Breast epithelium (tissue), 4 donors: Measurements from ENCODE around the gene ARHGEF10L. TPM values are rescaled to one million over a fixed set of nuclear protein-coding genes. Genes with fewer than 3 reads are reported as not detected.

Experiments
- DNase-seq, 2 donors: peaks; one replicate each; pipeline ENCODE4 v3.0.0-alpha.2; 2019; ENCODE audit warnings: low spot score in 2 of 2
- H3K27ac ChIP-seq, 2 donors: fragments of 200-600 bp; sonication (generic) in 1 of 2; one replicate each; pipeline ENCODE4 v1.5.1; 2016 to 2019; ENCODE audit warnings: mild to moderate bottlenecking in 1 of 2
- H3K27me3 ChIP-seq, 2 donors: fragments of 200-600 bp; sonication (generic) in 1 of 2; one replicate each; pipeline versions ENCODE4 v1.5.1 to v1.6.0; 2017 to 2019; ENCODE audit warnings: control low read depth in 1 of 2, mild to moderate bottlenecking in 1 of 2
- H3K36me3 ChIP-seq: fragments of 200-600 bp; one replicate; pipeline ENCODE4 v1.5.1; 2019
- H3K4me1 ChIP-seq, 2 donors: fragments of 200-600 bp; sonication (generic); one replicate each; pipeline ENCODE4 v1.5.1; 2016 to 2019; ENCODE audit warnings: control low read depth in 1 of 2
- H3K4me3 ChIP-seq, 3 donors: fragments of 200-600 bp; sonication (generic); 1 replicate in 2 of 3; 2 replicates in 1 of 3; pipeline ENCODE4 v1.5.1; 2016 to 2019; ENCODE audit warnings: mild to moderate bottlenecking in 3 of 3, moderate library complexity in 2 of 3
- H3K9me3 ChIP-seq, 2 donors: fragments of 200-600 bp; sonication (generic) in 1 of 2; one replicate each; pipeline ENCODE4 v1.5.1; 2016 to 2019; ENCODE audit warnings: control low read depth in 1 of 2
- CTCF ChIP-seq, 3 donors: fragments of 450-650 bp; IDR thresholded peaks; one replicate each; pipeline ENCODE4 v1.5.1; 2016 to 2017; ENCODE audit warnings: antibody characterized with exemption in 3 of 3, mild to moderate bottlenecking in 3 of 3, moderate library complexity in 3 of 3
- POLR2A ChIP-seq: fragments of 450-650 bp; IDR thresholded peaks from one replicate; pipeline ENCODE4 v1.6.1; 2016; ENCODE audit warnings: antibody characterized with exemption, mild to moderate bottlenecking, moderate library complexity
- POLR2AphosphoS5 ChIP-seq, 3 donors: sonication (generic); formaldehyde crosslinking; IDR thresholded peaks; one replicate each; pipeline ENCODE4 v1.6.1; 2017; ENCODE audit warnings: antibody characterized with exemption in 3 of 3
- intact Hi-C: fragments of 100-400 bp; cut with DNase I; formaldehyde crosslinking; loops from one replicate; pipeline ENCODE4 v1.15.1; 2023; ENCODE audit warnings: low total_unique reads
- total RNA-seq, 3 donors: library from RNA; depleted of rRNA; stranded (reverse); fragments of >200 nt; gene quantifications; one replicate each; pipeline ENCODE4 v1.1.0, GENCODE V29; 2016

The ARHGEF10L gene
- total RNA-seq, 3 donors from 2014 or later, result 36.7 to 51.4 (median 49.8) TPM

DNA sequence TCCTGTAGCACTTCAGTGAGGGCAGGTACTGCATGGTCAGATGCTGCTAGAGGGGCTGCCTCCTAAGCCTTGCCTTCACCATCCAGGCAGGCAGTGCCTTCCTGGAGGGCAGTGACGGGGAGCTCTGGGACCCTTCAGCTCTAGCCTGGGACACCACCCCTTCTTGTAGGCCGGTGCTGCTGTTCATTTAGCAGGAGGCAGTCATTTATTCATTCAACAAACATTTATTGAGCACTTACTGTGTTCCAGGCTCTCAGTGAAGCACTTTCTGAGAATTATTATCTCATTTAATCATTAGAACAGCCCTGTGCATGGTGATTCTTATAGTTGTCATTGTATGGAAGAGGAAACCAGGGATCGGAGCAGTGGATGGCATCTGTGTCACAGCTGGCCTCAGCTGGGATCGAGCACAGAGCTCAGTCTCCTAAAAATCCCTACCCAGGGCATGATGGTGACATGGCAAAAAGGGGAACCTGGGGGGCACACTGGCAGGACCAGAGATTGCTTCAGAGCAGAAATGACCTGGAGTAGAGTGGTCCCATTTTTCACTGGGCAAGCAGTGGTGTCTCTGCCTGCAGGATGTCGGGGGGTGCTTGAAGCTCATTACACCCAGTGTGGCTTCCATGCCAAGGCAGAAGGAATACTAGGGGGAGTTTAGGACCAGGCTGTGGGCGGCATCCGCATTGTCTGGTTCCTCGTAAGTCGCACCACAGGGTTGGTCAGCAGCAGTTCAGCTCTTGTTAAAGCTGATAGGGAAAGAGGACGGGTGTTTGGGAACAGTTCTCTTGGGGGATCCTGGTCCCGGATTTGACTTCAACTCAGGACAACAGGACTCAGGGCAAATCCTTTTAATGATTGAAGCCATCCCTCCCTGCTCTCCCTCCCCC is 28.8 kb downstream of the ARHGEF10L start:
- TF ChIP-seq POLR2AphosphoS5 (IDR thresholded peaks at IDR 0.05) (no peak), CTCF (IDR thresholded peaks at IDR 0.05) (no peak), POLR2A (no peak)
- Histone ChIP-seq H3K9me3 (no peaks in the 10 kb centered on the region), H3K27me3 (no peaks in the 10 kb centered on the region), H3K4me3 (no peak overlapping the region), H3K27ac (peak overlapping the region; percentile 95 to 97), H3K4me1 (peaks cover 14 to 35% of the 10 kb centered on the region in 2 donors), H3K36me3 (no peaks in the 10 kb centered on the region)
- intact Hi-C loops, result no loop called here
- no peak for DNase-seq

DNA sequence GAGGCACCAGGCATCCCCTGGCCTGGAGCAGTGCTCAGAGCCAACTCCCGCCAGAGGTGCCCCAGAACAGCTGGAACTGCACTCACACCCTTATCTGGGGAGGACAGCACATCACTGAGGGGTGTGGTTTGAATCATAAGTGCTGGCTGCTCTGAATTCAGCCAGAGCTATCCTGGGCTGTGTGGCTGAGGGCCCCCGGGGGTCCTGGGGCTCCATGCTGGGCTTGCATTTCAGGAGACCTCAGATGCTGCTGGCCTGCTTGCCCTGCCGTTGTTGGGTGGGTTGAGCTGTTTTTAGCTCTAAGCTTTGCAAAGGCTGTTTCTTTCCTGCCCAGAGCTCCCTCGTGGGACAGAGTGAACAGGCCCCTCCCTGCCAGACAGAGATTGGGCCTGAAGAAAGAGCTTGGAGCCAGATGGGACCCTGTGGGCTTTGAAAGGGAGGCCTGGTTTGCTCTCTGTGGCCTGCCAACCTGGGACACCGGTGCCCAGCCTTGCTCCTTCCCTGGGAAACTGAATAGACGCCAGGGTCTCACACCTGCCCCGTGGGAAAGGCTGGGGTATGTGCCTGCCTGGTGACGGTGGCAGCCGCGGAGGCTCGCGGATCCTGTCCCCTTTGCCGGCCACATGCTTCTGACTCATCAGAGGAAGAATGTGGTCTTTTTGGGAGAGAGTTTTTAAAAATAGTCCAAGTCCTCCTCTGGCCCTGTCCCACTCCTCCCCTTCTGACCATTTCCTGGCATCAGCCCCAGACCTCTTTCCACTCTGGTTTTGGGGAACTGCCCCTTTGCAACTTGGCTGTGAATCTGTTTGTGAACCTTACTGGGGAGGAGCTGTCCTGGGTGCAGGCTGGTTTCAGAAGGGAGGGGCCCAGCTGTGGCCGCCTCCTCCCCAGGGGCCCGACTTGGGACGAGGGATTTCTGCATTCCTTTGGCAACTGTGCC is 30.0 kb downstream of the ARHGEF10L start:
- H3K27ac ChIP-seq, result peak overlapping the region; percentile 95 to 97
- peaks cover 15 to 43% of the 10 kb centered on the region in 2 donors for H3K4me1 ChIP-seq
- H3K9me3 ChIP-seq, result no peaks in the 10 kb centered on the region
- H3K36me3 ChIP-seq, result no peaks in the 10 kb centered on the region
- peak in 1 of 2 donors; percentile 89 for DNase-seq
- peak; percentile 76 to 77 (median 77) for TF ChIP-seq POLR2AphosphoS5 (IDR thresholded peaks at IDR 0.05)
- no peak for TF ChIP-seq CTCF (IDR thresholded peaks at IDR 0.05)
- no peaks in the 10 kb centered on the region for H3K27me3 ChIP-seq
- peak overlapping the region in 2 of 3 donors; percentile 14 to 38 for H3K4me3 ChIP-seq
- intact Hi-C loops, result no loop called here

- no peaks in the 10 kb centered on the region for H3K36me3 ChIP-seq
- H3K4me1 ChIP-seq, result peaks cover 15 to 42% of the 10 kb centered on the region in 2 donors
- H3K9me3 ChIP-seq, result no peaks in the 10 kb centered on the region
- DNase-seq, result no peak
- H3K27me3 ChIP-seq, result no peaks in the 10 kb centered on the region
- intact Hi-C loops, result no loop called here
- H3K27ac ChIP-seq, result peak overlapping the region; percentile 95 to 97
- TF ChIP-seq POLR2AphosphoS5 (IDR thresholded peaks at IDR 0.05) (no peak), CTCF (IDR thresholded peaks at IDR 0.05) (no peak), POLR2A (no peak)
- peak overlapping the region in 1 of 3 donors; percentile 17 for H3K4me3 ChIP-seq
Observed at GRCh38 chr1:17570228-17570627, 30.7 kb downstream of the ARHGEF10L start.

DNA sequence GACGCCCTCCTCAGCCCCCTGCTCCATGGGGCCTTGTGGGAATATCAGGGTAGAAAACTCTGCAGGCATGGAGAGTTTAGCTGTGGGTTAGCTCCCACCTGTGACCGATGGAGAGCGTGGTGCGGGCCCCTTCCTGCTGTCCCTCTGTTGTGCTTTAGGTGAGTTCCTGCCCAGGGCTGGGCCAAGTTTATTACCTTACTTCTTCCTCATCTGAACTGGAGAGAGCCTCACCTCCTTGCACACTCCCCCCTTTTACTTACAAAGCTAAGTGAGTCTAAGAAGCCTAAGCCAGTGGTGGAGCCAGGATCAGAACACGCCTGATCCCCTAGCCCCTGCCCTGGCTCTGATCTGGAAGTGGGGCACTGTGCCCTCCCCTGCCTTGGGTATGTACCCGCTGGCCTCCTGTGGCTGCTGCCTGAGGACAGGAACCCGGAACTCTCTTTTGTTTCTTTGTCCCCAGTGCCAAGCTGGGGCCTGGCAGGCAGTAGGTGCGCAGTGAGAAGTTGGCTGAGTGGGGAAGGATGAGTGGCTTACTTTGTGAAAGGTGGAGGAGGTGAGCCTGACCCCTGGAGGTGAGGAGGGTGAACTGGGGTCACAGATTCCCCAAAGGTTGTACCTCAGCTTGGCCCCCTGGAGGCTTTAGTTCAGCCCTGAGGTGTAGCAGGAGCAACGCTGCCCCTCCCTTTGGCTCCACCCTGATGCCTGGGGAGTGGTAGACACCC is 32.9 kb downstream of the ARHGEF10L start:
- Histone ChIP-seq H3K4me1 (peaks cover 15 to 42% of the 10 kb centered on the region in 2 donors), H3K9me3 (no peaks in the 10 kb centered on the region), H3K27ac (peak overlapping the region; percentile 95 to 97), H3K4me3 (no peak overlapping the region), H3K36me3 (no peaks in the 10 kb centered on the region), H3K27me3 (no peaks in the 10 kb centered on the region)
- TF ChIP-seq POLR2A (no peak), CTCF (IDR thresholded peaks at IDR 0.05) (peak in 1 of 3 donors; percentile 15)
- DNase-seq, result no peak
- intact Hi-C loops, result no loop called here
